ENCODE measurements around the gene KIF26B.

- TF ChIP-seq CTCF (conservative IDR thresholded peaks at IDR 0.05; ENCODE audit: low read length) (no peak), EZH2phosphoT487 (IDR thresholded peaks at IDR 0.05; ENCODE audit: borderline replicate concordance) (no peak)
Observed at GRCh38 chr1:245657371-245657770, 502.6 kb downstream of the KIF26B start.

Measured in Loucy (cell line).